ENCODE data around the gene BDNF.
"Not testable (repeated sequence)": the region's sequence is repeated elsewhere in the genome, so short reads cannot be mapped to it uniquely, and the experiment has no call there.

DNA sequence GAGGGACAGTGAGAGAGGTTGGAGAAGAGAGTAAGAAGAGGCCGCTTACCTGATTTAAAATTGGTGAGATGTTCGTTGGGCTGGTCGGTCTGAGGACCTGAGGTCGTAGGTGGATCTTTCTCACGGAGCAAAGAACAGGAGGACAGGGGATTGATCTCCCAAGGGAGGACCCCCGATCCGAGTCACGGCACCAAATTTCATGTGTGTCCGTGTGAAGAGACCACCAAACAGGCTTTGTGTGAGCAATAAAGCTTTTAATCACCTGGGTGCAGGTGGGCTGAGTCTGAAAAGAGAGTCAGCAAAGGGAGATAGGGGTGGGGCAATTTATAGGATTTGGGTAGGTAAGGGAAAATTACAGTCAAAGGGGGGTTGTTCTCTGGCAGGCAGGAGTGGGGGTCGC is 66.0 kb downstream of the BDNF start:
- TF ChIP-seq POLR2A (IDR thresholded peaks at IDR 0.05; ENCODE audit: low read length); GATA1 (IDR thresholded peaks at IDR 0.05; ENCODE audit: low read depth, low read length): not testable (repeated sequence)

Data from erythroblast (primary cell).